GM12878 (cell line): ENCODE data around the gene ANTKMT. TPM values are rescaled to one million over a fixed set of nuclear protein-coding genes. Genes with fewer than 3 reads are reported as not detected.

Experiments used
- ATF7 ChIP-seq: fragments of 450-650 bp; IDR thresholded peaks from 2 replicates; pipeline ENCODE4 v1.6.1; 2016; ENCODE audit warnings: low read depth, mild to moderate bottlenecking
- BCL3 ChIP-seq: IDR thresholded peaks from 2 replicates; pipeline ENCODE4 v1.6.1; 2011; ENCODE audit warnings: borderline replicate concordance, low read depth, mild to moderate bottlenecking, moderate library complexity, low read length; ENCODE audit not compliant: insufficient read depth, poor library complexity, severe bottlenecking
- CHD4 ChIP-seq: fragments of 200-600 bp; sonication (generic); IDR thresholded peaks from 2 replicates; pipeline ENCODE4 v1.6.1; 2016; ENCODE audit warnings: mild to moderate bottlenecking
- E2F8 ChIP-seq: fragments of 450-650 bp; IDR thresholded peaks from 2 replicates; pipeline ENCODE4 v1.6.1; 2018; ENCODE audit warnings: mild to moderate bottlenecking, low read depth, moderate library complexity; ENCODE audit not compliant: partially characterized antibody
- EP300 ChIP-seq, 2 experiments: fragments of 150-350 bp in 1 of 2; IDR thresholded peaks; 2 replicates each; pipeline ENCODE4 v1.6.1; 2011 to 2012; ENCODE audit warnings: low read depth in 2 of 2, low read length in 2 of 2, borderline replicate concordance in 1 of 2, improper control_type of control experiment in 1 of 2, inconsistent platforms in 1 of 2; ENCODE audit not compliant: control insufficient read depth in 1 of 2
- EZH2 ChIP-seq: IDR thresholded peaks from 2 replicates; pipeline ENCODE4 v1.6.1; 2012; ENCODE audit warnings: low read depth, mild to moderate bottlenecking, control low read depth, inconsistent platforms, low read length, borderline replicate concordance; ENCODE audit not compliant: control insufficient read depth
- HDAC2 ChIP-seq: fragments of 200-600 bp; sonication (generic); IDR thresholded peaks from 2 replicates; pipeline ENCODE4 v1.6.1; 2017
- MEF2A ChIP-seq: IDR thresholded peaks from 2 replicates; pipeline ENCODE4 v1.6.1; 2011; ENCODE audit warnings: low read depth, mild to moderate bottlenecking, low read length, moderate library complexity; ENCODE audit not compliant: insufficient read depth
- NBN ChIP-seq: fragments of 450-650 bp; IDR thresholded peaks from 2 replicates; pipeline ENCODE4 v1.6.1; 2016
- NFIC ChIP-seq: IDR thresholded peaks from 2 replicates; pipeline ENCODE4 v1.6.1; 2012; ENCODE audit warnings: low read depth, mild to moderate bottlenecking, inconsistent platforms, low read length, moderate library complexity
- NRF1 ChIP-seq: conservative IDR thresholded peaks from 2 replicates; pipeline ENCODE4 v1.6.1; 2011; ENCODE audit warnings: mild to moderate bottlenecking, low read depth, low read length, improper control_type of control experiment
- PML ChIP-seq: IDR thresholded peaks from 2 replicates; pipeline ENCODE4 v1.6.1; 2012; ENCODE audit warnings: low read length, inconsistent platforms
- POLR2AphosphoS2 ChIP-seq: IDR thresholded peaks from 2 replicates; pipeline ENCODE4 v1.6.1; 2011; ENCODE audit warnings: low read depth, mild to moderate bottlenecking, low read length, improper control_type of control experiment, moderate library complexity
- RB1 ChIP-seq: fragments of 450-650 bp; formaldehyde crosslinking; IDR thresholded peaks from 2 replicates; pipeline ENCODE4 v1.6.1; 2017; ENCODE audit warnings: mild to moderate bottlenecking, borderline replicate concordance
- SMARCA5 ChIP-seq: fragments of 450-650 bp; IDR thresholded peaks from 2 replicates; pipeline ENCODE4 v1.6.1; 2017; ENCODE audit warnings: mild to moderate bottlenecking
- SMC3 ChIP-seq: IDR thresholded peaks from 2 replicates; pipeline ENCODE4 v1.6.1; 2011; ENCODE audit warnings: low read length, improper control_type of control experiment, borderline replicate concordance
- SREBF2 ChIP-seq: IDR thresholded peaks from 2 replicates; pipeline ENCODE4 v1.6.1; 2012; ENCODE audit warnings: mild to moderate bottlenecking, low read length
- ZBTB11 ChIP-seq: fragments of 450-650 bp; formaldehyde crosslinking; IDR thresholded peaks from 2 replicates; pipeline ENCODE4 v1.5.0; 2022; ENCODE audit warnings: mild to moderate bottlenecking, missing genetic modification characterization
- ZNF622 ChIP-seq: fragments of 450-650 bp; IDR thresholded peaks from 2 replicates; pipeline ENCODE4 v1.6.1; 2017; ENCODE audit warnings: mild to moderate bottlenecking, inconsistent platforms
- polyA plus RNA-seq, 11 experiments: library from polyadenylated mRNA; depleted of rRNA in 4 of 11; unstranded in 6 of 11; stranded (reverse) in 5 of 11; fragments of >200 nt; fragmentation: Nextera tagmentation in 4 of 11; fragmentation: Illumina TruSeq in 1 of 11; extraction: Ambion mirVana in 4 of 11; extraction: Trizol in 1 of 11; gene quantifications; 1 replicate in 1 of 11; 2 replicates in 10 of 11; pipeline versions ENCODE4 v1.2.1 to v1.2.3, GENCODE V29; 2011 to 2016; ENCODE audit warnings: inconsistent platforms in 2 of 11, missing spikeins in 2 of 11, low read depth in 1 of 11
- total RNA-seq, 4 experiments: library from RNA; depleted of rRNA in 3 of 4; stranded (reverse); fragments of >200 nt in 3 of 4; fragmentation: Illumina TruSeq in 1 of 4; extraction: Trizol in 1 of 4; gene quantifications; 2 replicates each; pipeline versions ENCODE4 v1.2.1 to v1.2.3, GENCODE V29; 2013 to 2021

ANTKMT gene
- total and polyA plus RNA-seq, 10 of the 15 experiments (the other 5 are each of a cell fraction or from before 2014, with no cell fraction given), result 0.58 to 60.5 (median 25.8) TPM

- TF ChIP-seq RB1 (peak; percentile 81; the same call in 1 of the 2 replicates), NRF1 (peak; percentile 28; the same call in 1 of the 2 replicates), ZNF622 (no peak), MEF2A (no peak), ZBTB11 (CRISPR knock-in tag) (peak; percentile 89), PML (peak; percentile 79; the same call in 1 of the 2 replicates), E2F8 (no peak), NBN (no peak), BCL3 (peak; percentile 2), SMARCA5 (no peak; the same call in 1 of the 2 replicates), EP300 (IDR thresholded peaks at IDR 0.05; ENCODE audit: borderline replicate concordance in 1 of 2, control insufficient read depth in 1 of 2, low read depth in 2 of 2, low read length in 2 of 2) (no peak), ATF7 (no peak), POLR2AphosphoS2 (no peak; the same call in none of the 2 replicates), SREBF2 (no peak), CHD4 (no peak), EZH2 (no peak), SMC3 (no peak), HDAC2 (no peak), NFIC (no peak)
These were observed at the start of gene ANTKMT (continued) for GRCh38 chr16:720990-721764.
